GM12878 (cell line): ENCODE measurements around the gene COL25A1. TPM values are rescaled to one million over a fixed set of nuclear protein-coding genes. Genes with fewer than 3 reads are reported as not detected.

Source experiments
- ATAC-seq: fragments of 200-7000 bp; cut with Tn5 transposase; 3 replicates; pipeline ENCODE4 v1.9.1; 2020; ENCODE audit warnings: mild to moderate bottlenecking, moderate library complexity
- BruUV-seq: library from RNA; stranded (reverse); fragments of 400-500 nt; replicated peaks from 2 replicates; lab custom pipeline; 2021; lab: Mats Ljungman, UMichigan
- CTCF ChIA-PET: fragments of 300-600 bp; sonication (Branson Sonifier 250); formaldehyde crosslinking; extraction: SDS; loops from one replicate; lab custom pipeline; 2021; ENCODE audit warnings: inconsistent platforms; lab: Yijun Ruan, JAX
- POLR2A ChIA-PET: fragments of 350-600 bp; formaldehyde crosslinking; extraction: SDS; loops from one replicate; lab custom pipeline; 2021; ENCODE audit warnings: inconsistent platforms; lab: Charles Lee
- RAD21 ChIA-PET: fragments of 300-600 bp; sonication (Branson Sonifier 250); formaldehyde crosslinking; loops from one replicate; lab custom pipeline; 2023; ENCODE audit warnings: antibody characterized with exemption; ENCODE audit not compliant: unreplicated experiment; lab: Charles Lee
- SMC1A ChIA-PET: fragments of 300-600 bp; sonication (Branson Sonifier 250); formaldehyde crosslinking; loops from one replicate; lab custom pipeline; 2023; ENCODE audit not compliant: unreplicated experiment, uncharacterized antibody; lab: Charles Lee
- DNase-seq: peaks from one replicate; pipeline ENCODE4 v3.0.0-alpha.2; 2011; ENCODE audit warnings: low read depth, low spot score
- FAIRE-seq: peaks from 3 replicates; lab custom pipeline; 2011; peaks lifted over from hg19 to GRCh38; lab: Jason Lieb, UNC
- H2AFZ ChIP-seq: 2 replicates; pipeline ENCODE4 v1.6.0; 2011; ENCODE audit warnings: low read depth, low read length, control low read depth; ENCODE audit not compliant: control insufficient read depth
- H3K27ac ChIP-seq: 2 replicates; pipeline ENCODE4 v1.5.1; 2011; ENCODE audit warnings: control low read depth; ENCODE audit not compliant: control insufficient read depth, insufficient read depth
- H3K27me3 ChIP-seq, 2 experiments: replicated peaks in 1 of 2; 2 replicates each; pipeline versions ENCODE4 v1.6.0 to v1.6.1; 2011; ENCODE audit warnings: low read length in 1 of 2; ENCODE audit not compliant: control insufficient read depth in 2 of 2, insufficient read depth in 2 of 2
- H3K36me3 ChIP-seq, 2 experiments: 2 replicates each; pipeline ENCODE4 v1.5.1; 2011; ENCODE audit warnings: low read length in 1 of 2; ENCODE audit not compliant: control insufficient read depth in 2 of 2, insufficient read depth in 2 of 2
- H3K4me1 ChIP-seq: 2 replicates; pipeline ENCODE4 v1.6.1; 2011; ENCODE audit warnings: mild to moderate bottlenecking, low read length, moderate library complexity, mixed read lengths; ENCODE audit not compliant: control insufficient read depth, insufficient read depth
- H3K4me2 ChIP-seq: 2 replicates; pipeline ENCODE4 v1.6.0; 2011; ENCODE audit warnings: control low read depth; ENCODE audit not compliant: control insufficient read depth, insufficient read depth
- H3K4me3 ChIP-seq: fragments of 200-600 bp; sonication (generic); 2 replicates; pipeline ENCODE4 v1.5.1; 2016
- H3K79me2 ChIP-seq: 2 replicates; pipeline ENCODE4 v1.6.0; 2011; ENCODE audit warnings: low read length; ENCODE audit not compliant: control insufficient read depth, insufficient read depth
- H3K9ac ChIP-seq: 2 replicates; pipeline ENCODE4 v1.8.0; 2011; ENCODE audit warnings: low read length, control low read depth, mixed read lengths; ENCODE audit not compliant: control insufficient read depth, insufficient read depth
- H3K9me3 ChIP-seq: replicated peaks from 3 replicates; pipeline ENCODE4 v1.5.1; 2011; ENCODE audit warnings: mild to moderate bottlenecking, low read length; ENCODE audit not compliant: control insufficient read depth, insufficient read depth
- H4K20me1 ChIP-seq: 2 replicates; pipeline ENCODE4 v1.6.0; 2011; ENCODE audit not compliant: control insufficient read depth, insufficient read depth
- ASH2L ChIP-seq: fragments of 300-600, 200-600 bp; sonication (generic); IDR thresholded peaks from 2 replicates; pipeline ENCODE4 v1.6.1; 2017; ENCODE audit warnings: low read depth, mild to moderate bottlenecking, borderline replicate concordance
- CHD2 ChIP-seq: IDR thresholded peaks from 2 replicates; pipeline ENCODE4 v1.6.1; 2011; ENCODE audit warnings: low read depth, low read length, improper control_type of control experiment, borderline replicate concordance
- CHD4 ChIP-seq: fragments of 200-600 bp; sonication (generic); IDR thresholded peaks from 2 replicates; pipeline ENCODE4 v1.6.1; 2016; ENCODE audit warnings: mild to moderate bottlenecking
- E2F8 ChIP-seq: fragments of 450-650 bp; IDR thresholded peaks from 2 replicates; pipeline ENCODE4 v1.6.1; 2018; ENCODE audit warnings: mild to moderate bottlenecking, low read depth, moderate library complexity; ENCODE audit not compliant: partially characterized antibody
- MAX ChIP-seq: IDR thresholded peaks from 2 replicates; pipeline ENCODE4 v1.6.1; 2012; ENCODE audit warnings: low read depth, low read length, improper control_type of control experiment
- NFYB ChIP-seq: IDR thresholded peaks from 2 replicates; pipeline ENCODE4 v1.6.1; 2011; ENCODE audit warnings: low read depth, mild to moderate bottlenecking, low read length, improper control_type of control experiment, moderate library complexity; ENCODE audit not compliant: insufficient read depth
- POLR2AphosphoS2 ChIP-seq: IDR thresholded peaks from 2 replicates; pipeline ENCODE4 v1.6.1; 2011; ENCODE audit warnings: low read depth, mild to moderate bottlenecking, low read length, improper control_type of control experiment, moderate library complexity
- SREBF2 ChIP-seq: IDR thresholded peaks from 2 replicates; pipeline ENCODE4 v1.6.1; 2012; ENCODE audit warnings: mild to moderate bottlenecking, low read length
- ZBTB11 ChIP-seq: fragments of 450-650 bp; formaldehyde crosslinking; IDR thresholded peaks from 2 replicates; pipeline ENCODE4 v1.5.0; 2022; ENCODE audit warnings: mild to moderate bottlenecking, missing genetic modification characterization
- WGBS: methylation state at CpG from one replicate; pipeline ENCODE4 v1.1.6; 2016; ENCODE audit warnings: low lambda C conversion rate; ENCODE audit not compliant: insufficient replicate concordance, insufficient coverage; ENCODE audit errors: missing lambda C conversion rate; 5-methylcytosine and 5-hydroxymethylcytosine counted together
- in situ Hi-C: fragments of 300-500 bp; cut with MboI; formaldehyde crosslinking; loops from 9 replicates; pipeline ENCODE4 v1.14.3; 2018; ENCODE audit warnings: mixed read lengths
- intact Hi-C: fragments of 100-400 bp; cut with micrococcal nuclease; formaldehyde crosslinking; loops from one replicate; pipeline ENCODE4 v1.14.2; 2022; ENCODE audit not compliant: unreplicated experiment
- polyA plus RNA-seq, 11 experiments: library from polyadenylated mRNA; depleted of rRNA in 4 of 11; unstranded in 6 of 11; stranded (reverse) in 5 of 11; fragments of >200 nt; fragmentation: Nextera tagmentation in 4 of 11; fragmentation: Illumina TruSeq in 1 of 11; extraction: Ambion mirVana in 4 of 11; extraction: Trizol in 1 of 11; gene quantifications; 1 replicate in 1 of 11; 2 replicates in 10 of 11; pipeline versions ENCODE4 v1.2.1 to v1.2.3, GENCODE V29; 2011 to 2016; ENCODE audit warnings: inconsistent platforms in 2 of 11, missing spikeins in 2 of 11, low read depth in 1 of 11
- total RNA-seq, 4 experiments: library from RNA; depleted of rRNA in 3 of 4; stranded (reverse); fragments of >200 nt in 3 of 4; fragmentation: Illumina TruSeq in 1 of 4; extraction: Trizol in 1 of 4; gene quantifications; 2 replicates each; pipeline versions ENCODE4 v1.2.1 to v1.2.3, GENCODE V29; 2013 to 2021

COL25A1 gene
- total and polyA plus RNA-seq, 10 of the 15 experiments (the other 5 are each of a cell fraction or from before 2014, with no cell fraction given) = 0.01 to 0.26 (median 0.12) TPM; not detected in 6

GRCh38 chr4:108851366-108851765 lies 451.1 kb downstream of the COL25A1 start:
- RAD21 ChIA-PET = no interaction called here

GRCh38 chr4:108850219-108850649 lies 452.2 kb downstream of the COL25A1 start:
- ChIA-PET RAD21 (interaction anchor here (1.0 kb wide), 1 partner anchor 449 kb away, joined by 5 read pairs; no protein-coding TSS in a partner anchor), CTCF (no interaction called here), POLR2A (no interaction called here), SMC1A (no interaction called here)
- H3K79me2 ChIP-seq = no peaks in the 10 kb centered on the region
- FAIRE-seq (no peak), ATAC-seq (peak; percentile 34), DNase-seq (no peak)
- BruUV-seq = no TSS peak
- no peaks in the 10 kb centered on the region for H3K36me3 ChIP-seq
- H4K20me1 ChIP-seq = no peaks in the 10 kb centered on the region
- H3K4me1 ChIP-seq = peaks cover 4% of the 10 kb centered on the region; the same call in 1 of the 2 replicates
- H3K27ac ChIP-seq = no peak overlapping the region
- intact Hi-C loops (no loop called here), in situ Hi-C loops (no loop called here)
- whole genome bisulfite sequencing = 0% methylated on average over 1 of the region's 1 CpG
- H3K27me3 ChIP-seq = no peaks in the 10 kb centered on the region
- no peak overlapping the region for H3K4me2 ChIP-seq
- no peak overlapping the region for H2AFZ ChIP-seq
- H3K9me3 ChIP-seq = no peaks in the 10 kb centered on the region
- no peak overlapping the region for H3K9ac ChIP-seq
- H3K4me3 ChIP-seq = no peak overlapping the region
- no peak for TF ChIP-seq SREBF2
- no peak for TF ChIP-seq E2F8
- TF ChIP-seq POLR2AphosphoS2 = no peak
- TF ChIP-seq CHD4 = no peak
- TF ChIP-seq ZBTB11 (CRISPR knock-in tag) = no peak
- TF ChIP-seq MAX = no peak
- TF ChIP-seq ASH2L = no peak

More at GRCh38 chr4:108851366-108851765, 451.1 kb downstream of the COL25A1 start:
- H3K36me3 ChIP-seq = no peaks in the 10 kb centered on the region
- peaks cover 4% of the 10 kb centered on the region; the same call in 1 of the 2 replicates for H3K4me1 ChIP-seq
- no peak overlapping the region for H3K9ac ChIP-seq
- H3K79me2 ChIP-seq = no peaks in the 10 kb centered on the region
- H3K4me2 ChIP-seq = no peak overlapping the region
- no peak for DNase-seq
- H2AFZ ChIP-seq = no peak overlapping the region
- no peak for FAIRE-seq
- no TSS peak for BruUV-seq
- ATAC-seq = no peak
- no peaks in the 10 kb centered on the region for H3K9me3 ChIP-seq
- ChIA-PET SMC1A (interaction anchor here (0.6 kb wide), 1 partner anchor 16 kb away, joined by 3 read pairs; no protein-coding TSS in a partner anchor), CTCF (no interaction called here), POLR2A (no interaction called here)
- no peak for TF ChIP-seq CHD2
- no peak for TF ChIP-seq NFYB
- no peaks in the 10 kb centered on the region for H3K27me3 ChIP-seq
- no peaks in the 10 kb centered on the region for H4K20me1 ChIP-seq
- in situ Hi-C loops (no loop called here), intact Hi-C loops (no loop called here)
- H3K27ac ChIP-seq = no peak overlapping the region
- 59% methylated on average over 2 of the region's 2 CpGs for WGBS
- H3K4me3 ChIP-seq = no peak overlapping the region
